Tibial artery (tissue), 4 donors: ENCODE results near the gene CRACDL.

Experiments
- DNase-seq, 2 donors: peaks; one replicate each; pipeline ENCODE4 v3.0.0-alpha.2; 2019
- H3K27ac ChIP-seq, 2 donors: fragments of 200-600 bp; sonication (generic) in 1 of 2; 1 replicate in 1 of 2; 2 replicates in 1 of 2; pipeline ENCODE4 v1.5.1; 2018 to 2019; ENCODE audit warnings: mild to moderate bottlenecking in 1 of 2
- H3K27me3 ChIP-seq, 2 donors: fragments of 200-600 bp; sonication (generic) in 1 of 2; one replicate each; pipeline versions ENCODE4 v1.5.1 to v1.6.0; 2016 to 2019
- H3K36me3 ChIP-seq, 3 donors: fragments of 200-600 bp; sonication (generic) in 2 of 3; one replicate each; pipeline ENCODE4 v1.5.1; 2016 to 2019; ENCODE audit warnings: mild to moderate bottlenecking in 2 of 3
- H3K4me1 ChIP-seq, 4 donors: fragments of 200-600 bp; sonication (generic) in 2 of 4; 1 replicate in 3 of 4; 2 replicates in 1 of 4; pipeline ENCODE4 v1.5.1; 2016 to 2019
- H3K4me3 ChIP-seq, 2 donors: fragments of 200-600 bp; sonication (generic) in 1 of 2; 1 replicate in 1 of 2; 2 replicates in 1 of 2; pipeline ENCODE4 v1.5.1; 2018 to 2019; ENCODE audit warnings: mild to moderate bottlenecking in 2 of 2
- H3K9me3 ChIP-seq, 3 donors: fragments of 200-600 bp; sonication (generic) in 1 of 3; one replicate each; pipeline ENCODE4 v1.5.1; 2016 to 2019
- CTCF ChIP-seq, 2 experiments: fragments of 200-600 bp in 1 of 2; fragments of 450-650 bp in 1 of 2; IDR thresholded peaks; one replicate each; pipeline ENCODE4 v1.5.1; 2017 to 2019; ENCODE audit warnings: antibody characterized with exemption in 2 of 2, mild to moderate bottlenecking in 1 of 2, moderate library complexity in 1 of 2
- intact Hi-C: fragments of 100-400 bp; cut with DNase I; formaldehyde crosslinking; loops from one replicate; pipeline ENCODE4 v1.15.0; 2023; ENCODE audit warnings: low total_unique reads

The CRACDL gene

DNA sequence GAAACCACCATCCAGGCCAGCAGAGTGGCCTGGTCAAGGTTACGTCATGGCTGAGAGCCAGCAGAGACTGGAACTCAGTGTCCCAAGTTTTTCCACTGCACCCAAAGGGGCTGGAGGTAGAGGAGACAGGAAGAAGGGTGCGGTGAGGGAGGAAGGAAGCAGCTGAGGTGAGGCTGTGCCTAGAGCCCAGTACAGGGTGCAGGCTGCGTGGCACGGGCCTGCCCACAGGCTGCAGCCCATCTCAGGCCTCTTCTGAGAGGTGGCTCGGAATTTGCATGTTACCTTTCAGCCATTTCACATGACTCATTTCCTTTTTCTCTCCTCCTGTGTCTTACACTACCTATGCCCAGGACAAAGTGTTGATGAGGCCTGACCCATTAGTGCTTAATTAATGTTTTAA lies 191.4 kb downstream of the CRACDL start:
- no peak for TF ChIP-seq CTCF (IDR thresholded peaks at IDR 0.05)
- DNase-seq: no peak
- Histone ChIP-seq H3K36me3 (no peaks in the 10 kb centered on the region), H3K4me1 (no peaks in the 10 kb centered on the region), H3K9me3 (no peaks in the 10 kb centered on the region), H3K4me3 (no peak overlapping the region), H3K27me3 (no peaks in the 10 kb centered on the region), H3K27ac (no peak overlapping the region)
- intact Hi-C loops: no loop called here
